GM18873 (cell line): Measurements from ENCODE around the gene EFCAB8.
"Not testable (repeated sequence)": the region's sequence is repeated elsewhere in the genome, so short reads cannot be mapped to it uniquely, and the experiment has no call there.

Source experiments
- ATAC-seq: cut with Tn5 transposase; IDR thresholded peaks from one replicate; pipeline ENCODE4 v1.9.1; 2021; ENCODE audit warnings: mild to moderate bottlenecking, moderate library complexity, moderate number of reproducible peaks; ENCODE audit not compliant: unreplicated experiment, low FRiP score

Gene EFCAB8

GRCh38 chr20:32885952-32886351 is 27.2 kb downstream of the EFCAB8 start:
- ATAC-seq: no peak

DNA sequence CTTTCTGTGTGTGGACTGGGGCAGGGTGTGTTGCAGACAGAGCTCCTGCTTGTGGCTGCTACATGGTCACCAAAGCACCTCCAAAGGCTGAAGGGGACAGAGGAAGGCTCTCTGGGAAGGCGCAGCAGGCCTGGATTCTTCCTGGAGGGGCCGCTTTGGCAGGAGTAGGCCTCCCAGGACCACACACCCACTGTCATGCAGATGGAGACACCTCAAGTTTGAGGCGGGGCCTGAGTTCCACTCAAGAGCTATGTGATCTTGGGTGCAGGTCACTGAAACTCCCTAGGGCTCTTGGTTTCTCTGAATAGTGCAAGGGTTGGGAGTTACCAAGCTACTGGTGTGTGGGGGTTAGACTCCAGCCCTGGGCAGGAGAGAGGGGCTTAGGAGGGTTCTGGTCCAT is 27.9 kb downstream of the EFCAB8 start:
- ATAC-seq: no peak

DNA sequence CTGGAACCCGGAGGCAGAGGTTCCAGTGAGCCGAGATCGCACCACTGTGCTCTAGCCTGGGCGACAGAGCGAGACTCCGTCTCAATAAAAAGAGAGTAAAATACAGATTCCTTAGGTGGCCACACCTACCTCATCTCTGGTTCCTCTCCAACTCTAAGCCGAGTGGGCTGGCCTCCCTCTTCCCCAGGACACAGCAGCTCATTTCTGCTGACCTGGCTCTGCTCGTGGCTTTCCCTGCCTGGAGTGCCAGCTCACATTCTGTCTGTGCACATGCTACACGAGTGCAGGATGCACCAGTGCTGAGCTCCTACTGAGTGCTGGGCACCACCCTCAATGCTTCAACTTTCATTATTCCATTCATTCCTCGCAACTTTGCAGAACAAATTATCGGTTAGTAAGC is 28.8 kb downstream of the EFCAB8 start:
- ATAC-seq: no peak

GRCh38 chr20:32888636-32889035 is 29.9 kb downstream of the EFCAB8 start:
- no peak for ATAC-seq

DNA sequence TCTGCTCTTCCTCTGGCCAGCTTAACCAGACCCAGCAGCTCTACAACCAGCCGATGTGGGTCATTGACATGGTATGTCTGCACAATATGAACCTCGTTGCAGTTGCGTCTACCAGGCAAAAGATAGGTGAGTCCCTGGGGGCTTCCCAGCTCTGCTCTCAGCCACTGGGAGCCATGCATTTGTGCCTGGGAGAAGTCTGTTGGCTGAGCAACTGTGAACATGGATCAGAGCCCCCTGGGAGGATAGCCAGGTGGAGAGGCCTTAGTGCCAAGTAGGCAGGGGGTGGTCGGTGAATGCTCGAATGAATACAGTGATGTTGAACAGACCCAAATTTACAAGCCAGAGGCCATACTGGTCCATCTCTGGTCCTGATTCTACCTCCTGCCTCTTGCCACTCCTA is 30.6 kb downstream of the EFCAB8 start:
- no peak for ATAC-seq

DNA sequence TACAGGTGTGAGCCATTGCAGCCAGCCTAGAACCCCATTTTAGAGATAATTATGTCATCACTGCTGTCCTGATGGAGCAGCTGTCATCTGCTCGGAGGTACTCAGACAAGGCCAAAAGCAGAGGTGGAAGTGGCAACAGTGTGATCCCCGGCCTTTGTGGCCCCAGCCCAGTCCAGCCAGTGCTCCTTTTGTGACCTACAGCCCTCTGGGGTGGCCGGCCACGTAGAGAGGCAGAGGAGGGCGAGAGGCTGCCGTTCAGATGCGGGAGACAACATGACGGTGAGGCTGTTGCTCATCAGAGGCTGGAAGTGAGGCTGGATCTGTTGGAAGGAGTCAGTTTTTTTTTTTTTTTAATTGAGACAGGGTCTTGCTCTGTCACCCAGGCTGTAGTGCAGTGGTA is 32.8 kb downstream of the EFCAB8 start:
- no peak for ATAC-seq

DNA sequence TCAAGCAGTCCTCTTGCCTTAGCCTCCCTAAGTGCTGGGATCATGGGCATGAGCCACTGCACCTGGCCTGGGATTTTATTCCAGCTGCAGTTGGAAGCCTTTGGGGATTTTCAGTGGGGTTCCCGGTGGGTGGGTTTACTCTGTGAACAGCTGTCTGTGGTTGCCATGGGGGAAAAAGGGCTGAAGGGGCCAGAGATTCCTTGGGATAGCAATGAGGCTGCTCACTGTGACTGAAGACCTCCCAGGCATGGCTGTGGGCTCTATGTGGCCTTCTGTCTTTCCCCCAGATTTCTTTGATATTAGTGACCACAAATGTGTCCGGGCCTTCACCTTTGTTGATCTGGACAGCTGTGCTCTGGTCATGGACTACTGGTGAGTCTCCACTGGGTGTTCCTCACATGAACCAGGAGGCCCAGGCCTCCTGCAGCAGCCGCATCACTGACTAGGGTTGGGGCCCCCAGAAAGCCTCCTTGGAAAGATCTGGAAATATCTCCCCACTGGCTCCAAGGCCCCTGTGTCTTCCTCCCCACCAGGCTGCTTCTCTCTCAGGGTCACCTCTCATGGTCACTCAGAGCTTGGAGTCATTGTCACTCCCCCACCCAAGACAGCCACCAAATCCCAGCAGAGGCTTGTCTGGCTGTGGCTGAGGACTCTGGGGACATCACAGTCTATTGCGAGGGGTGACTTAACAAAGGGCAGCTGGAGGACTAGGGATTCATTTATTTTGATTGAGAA is 33.4 kb downstream of the EFCAB8 start:
- no peak for ATAC-seq

- no peak for ATAC-seq
Observed at GRCh38 chr20:32893263-32894025, 34.7 kb downstream of the EFCAB8 start.

- ATAC-seq: no peak
Observed at GRCh38 chr20:32894026-32894483, 35.3 kb downstream of the EFCAB8 start.

GRCh38 chr20:32894711-32895355 is 36.1 kb downstream of the EFCAB8 start:
- ATAC-seq: no peak

- ATAC-seq: no peak
Observed at GRCh38 chr20:32896521-32897280, 38.0 kb downstream of the EFCAB8 start.

- ATAC-seq: no peak
Observed at GRCh38 chr20:32898729-32899128, 40.0 kb downstream of the EFCAB8 start.

DNA sequence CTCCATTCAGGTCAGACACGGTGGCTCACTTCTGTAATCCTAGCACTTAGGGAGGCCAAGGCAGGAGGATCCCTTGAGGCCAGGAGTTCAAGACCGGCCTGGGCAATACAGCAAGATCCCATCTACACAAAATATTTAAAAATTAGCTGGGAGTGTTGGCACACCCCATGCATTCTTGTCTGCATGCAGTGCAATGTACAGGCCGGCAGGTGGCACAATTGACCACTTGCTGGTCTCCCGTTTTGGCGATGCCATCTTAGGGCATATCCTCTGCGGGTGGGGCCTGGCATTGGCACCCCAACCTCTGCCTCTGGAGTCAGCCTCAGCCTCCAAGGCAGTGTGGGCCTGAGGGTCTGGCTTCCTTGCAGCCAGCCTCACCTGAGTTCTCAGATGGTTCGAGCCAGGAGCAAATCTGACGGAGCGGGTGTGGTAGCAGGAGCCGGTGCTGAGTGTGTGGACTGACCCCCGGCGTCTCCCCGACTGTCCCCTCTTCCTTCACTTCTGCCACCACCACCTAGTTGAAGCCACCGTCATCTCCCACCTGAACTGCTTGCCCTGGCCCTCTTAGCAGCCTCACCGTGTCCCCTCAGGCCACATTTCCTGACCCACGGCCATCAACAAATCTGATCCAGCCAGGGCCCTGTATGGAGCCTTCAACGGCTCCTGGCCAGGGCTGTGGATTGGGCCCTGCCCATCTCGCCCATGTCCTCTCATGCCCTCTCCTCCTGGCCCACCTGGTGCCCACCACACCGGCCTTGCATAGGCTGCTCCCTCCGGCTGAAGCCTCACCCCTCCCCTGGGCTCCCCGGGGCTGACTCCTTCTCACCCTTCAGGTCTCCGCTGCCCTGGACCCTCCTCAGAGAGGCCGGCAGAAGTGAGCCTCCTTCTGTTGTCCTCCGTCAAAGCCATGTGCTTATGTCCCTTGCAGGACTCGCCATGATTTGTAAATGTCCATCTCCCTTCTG is 44.0 kb downstream of the EFCAB8 start:
- no peak for ATAC-seq

- ATAC-seq: no peak
Observed at GRCh38 chr20:32903666-32904175, 45.0 kb downstream of the EFCAB8 start.

DNA sequence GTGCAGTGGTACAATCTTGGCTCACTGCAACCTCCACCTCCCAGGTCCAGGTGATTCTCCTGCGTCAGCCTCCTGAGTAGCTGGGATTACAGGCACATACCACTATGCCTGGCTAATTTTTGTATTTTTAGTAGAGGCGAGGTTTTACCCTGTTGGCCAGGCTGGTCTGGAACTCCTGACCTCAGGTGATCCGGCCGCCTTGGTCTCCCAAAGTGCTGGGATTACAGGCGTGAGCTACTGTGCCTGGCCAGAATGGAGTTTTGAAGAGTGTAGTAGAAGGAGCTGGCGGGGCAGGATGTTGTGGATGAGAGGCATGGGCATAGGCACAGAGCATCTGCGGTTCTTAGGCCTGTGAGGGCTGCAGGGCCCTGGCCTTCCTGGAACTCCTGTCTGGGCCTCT is 46.0 kb downstream of the EFCAB8 start:
- ATAC-seq: not testable (repeated sequence)

DNA sequence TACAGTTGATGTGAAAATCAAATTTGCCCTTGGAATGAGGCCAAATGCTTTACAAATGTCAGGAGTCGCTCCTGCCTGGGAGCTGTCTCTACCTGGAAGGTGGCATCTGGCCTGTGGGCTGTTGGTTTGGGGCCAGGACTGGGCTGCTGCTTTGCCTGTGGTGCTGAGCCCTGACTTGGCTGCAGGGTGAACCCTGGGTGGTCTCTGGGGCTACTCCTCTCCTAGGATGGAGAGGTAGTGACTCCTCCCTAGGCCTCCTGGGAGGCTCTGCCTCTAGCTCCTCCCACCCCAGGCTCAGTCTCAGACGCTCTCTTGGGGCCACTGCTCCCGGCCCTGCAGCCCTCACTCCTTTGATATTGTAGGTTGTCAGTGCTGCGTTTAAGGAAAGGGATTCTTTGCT is 47.5 kb downstream of the EFCAB8 start:
- no peak for ATAC-seq

DNA sequence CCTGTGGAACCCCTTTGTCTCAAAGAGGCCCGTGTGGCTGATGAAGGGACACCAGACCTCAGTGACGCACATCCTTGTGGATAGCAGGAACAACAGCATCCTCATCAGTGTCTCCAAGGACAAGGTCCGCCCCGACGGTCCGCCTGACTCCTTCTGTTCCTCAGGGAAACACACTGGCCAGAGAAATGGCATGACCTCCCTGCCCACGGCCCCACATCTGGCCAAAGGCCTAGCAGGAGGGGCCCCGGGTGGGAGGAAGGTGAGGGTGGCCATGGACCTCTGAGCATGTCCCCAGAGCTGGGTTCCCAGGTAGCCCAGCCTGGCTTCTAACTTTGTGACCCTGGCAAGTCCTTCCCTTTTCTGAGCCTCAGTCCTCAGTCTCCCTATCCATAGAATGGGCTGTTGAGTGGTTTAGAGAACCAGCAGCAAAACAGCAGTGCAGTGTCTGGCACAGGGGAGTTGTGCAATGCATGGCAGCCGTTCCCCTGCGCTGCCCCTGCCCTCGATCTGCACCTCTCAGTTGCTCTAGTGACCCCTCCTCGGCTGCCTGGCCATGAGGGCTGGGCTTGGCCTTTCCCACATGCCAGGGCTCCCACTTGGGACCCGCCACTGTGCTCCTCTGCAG is 48.3 kb downstream of the EFCAB8 start:
- no peak for ATAC-seq

DNA sequence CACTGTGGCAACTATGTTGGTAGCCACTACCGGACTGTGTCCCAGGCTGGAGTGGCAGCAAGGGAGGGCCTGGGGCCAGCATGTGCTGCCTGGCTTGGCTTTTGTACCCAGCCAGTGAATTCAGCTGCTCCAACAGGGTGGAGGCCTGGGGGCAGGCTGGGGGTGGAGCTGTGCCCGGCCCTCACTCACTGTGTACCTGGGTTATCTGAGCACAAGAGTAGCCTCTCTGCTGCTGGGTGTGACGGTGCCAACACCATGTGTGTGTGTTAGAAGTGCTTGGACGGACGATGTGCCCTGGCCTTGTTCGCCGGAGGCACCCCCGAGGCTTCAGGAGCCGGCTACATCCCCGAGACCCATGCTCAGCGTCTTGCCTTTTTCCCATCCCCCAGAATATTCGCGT is 49.2 kb downstream of the EFCAB8 start:
- no peak for ATAC-seq
